H9 (cell line): Measurements from ENCODE around the gene KLK13. TPM values are rescaled to one million over a fixed set of nuclear protein-coding genes. Genes with fewer than 3 reads are reported as not detected.

Source experiments
- DNase-seq: peaks from one replicate; pipeline ENCODE4 v3.0.0-alpha.2; 2017
- H2AFZ ChIP-seq: one replicate; pipeline ENCODE4 v1.6.1; 2013; ENCODE audit warnings: mild to moderate bottlenecking, low read length, control low read depth, moderate library complexity
- H2AK5ac ChIP-seq: 2 replicates; pipeline ENCODE4 v1.6.1; 2013; ENCODE audit warnings: low read length, control low read depth, mixed read lengths; ENCODE audit not compliant: insufficient read length
- H2BK120ac ChIP-seq: one replicate; pipeline ENCODE4 v1.6.1; 2013; ENCODE audit warnings: low read depth, mild to moderate bottlenecking, low read length, control low read depth, inconsistent platforms; ENCODE audit not compliant: poor library complexity, severe bottlenecking
- H2BK12ac ChIP-seq: 2 replicates; pipeline ENCODE4 v1.6.1; 2013; ENCODE audit warnings: low read length, control low read depth, mixed read lengths, low read depth; ENCODE audit not compliant: insufficient read length
- H2BK15ac ChIP-seq: 2 replicates; pipeline ENCODE4 v1.6.1; 2013; ENCODE audit warnings: low read depth, low read length, control low read depth
- H2BK20ac ChIP-seq: one replicate; pipeline ENCODE4 v1.6.1; 2013; ENCODE audit warnings: low read depth, mild to moderate bottlenecking, low read length, control low read depth, inconsistent platforms; ENCODE audit not compliant: poor library complexity, severe bottlenecking
- H2BK5ac ChIP-seq: 2 replicates; pipeline ENCODE4 v1.6.1; 2013; ENCODE audit warnings: low read length, control low read depth, mixed read lengths; ENCODE audit not compliant: insufficient read length
- H3K14ac ChIP-seq: 2 replicates; pipeline ENCODE4 v1.6.1; 2013; ENCODE audit warnings: low read length, control low read depth; ENCODE audit not compliant: insufficient read depth
- H3K18ac ChIP-seq: 2 replicates; pipeline ENCODE4 v1.6.1; 2013; ENCODE audit warnings: low read depth, mild to moderate bottlenecking, mixed read lengths, low read length, control low read depth; ENCODE audit not compliant: insufficient read length
- H3K23ac ChIP-seq: 2 replicates; pipeline ENCODE4 v1.6.1; 2013; ENCODE audit warnings: low read length, control low read depth, mixed read lengths, low read depth; ENCODE audit not compliant: insufficient read length
- H3K23me2 ChIP-seq: 2 replicates; pipeline ENCODE4 v1.6.1; 2013; ENCODE audit warnings: low read depth, mild to moderate bottlenecking, mixed read lengths, low read length, control low read depth; ENCODE audit not compliant: insufficient read length, poor library complexity, severe bottlenecking
- H3K27ac ChIP-seq: 2 replicates; pipeline ENCODE4 v1.5.1; 2013; ENCODE audit warnings: low read length, control low read depth, mixed read lengths, low read depth; ENCODE audit not compliant: insufficient read length
- H3K27me3 ChIP-seq: 2 replicates; pipeline ENCODE4 v1.6.1; 2013; ENCODE audit warnings: low read length, control low read depth, inconsistent platforms; ENCODE audit not compliant: insufficient read depth
- H3K4ac ChIP-seq: 2 replicates; pipeline ENCODE4 v1.6.1; 2013; ENCODE audit warnings: low read depth, mild to moderate bottlenecking, control low read depth, inconsistent platforms, low read length, moderate library complexity
- H3K4me1 ChIP-seq: 2 replicates; pipeline ENCODE4 v1.6.1; 2013; ENCODE audit warnings: low read length, control low read depth, inconsistent platforms; ENCODE audit not compliant: insufficient read depth
- H3K4me2 ChIP-seq: 2 replicates; pipeline ENCODE4 v1.6.1; 2013; ENCODE audit warnings: low read length, control low read depth, mixed read lengths; ENCODE audit not compliant: insufficient read length, insufficient read depth
- H3K56ac ChIP-seq: 2 replicates; pipeline ENCODE4 v1.6.1; 2013; ENCODE audit warnings: low read depth, mild to moderate bottlenecking, mixed read lengths, low read length, control low read depth; ENCODE audit not compliant: insufficient read length
- H3K79me1 ChIP-seq: 2 replicates; pipeline ENCODE4 v1.6.1; 2013; ENCODE audit warnings: low read depth, mild to moderate bottlenecking, moderate library complexity, low read length, control low read depth, inconsistent platforms; ENCODE audit not compliant: insufficient read depth, poor library complexity, severe bottlenecking
- H3K79me2 ChIP-seq: 2 replicates; pipeline ENCODE4 v1.6.1; 2013; ENCODE audit warnings: low read length, control low read depth, inconsistent platforms; ENCODE audit not compliant: insufficient read depth
- H3K9ac ChIP-seq: 2 replicates; pipeline ENCODE4 v1.6.1; 2013; ENCODE audit warnings: low read length, control low read depth, mixed read lengths; ENCODE audit not compliant: insufficient read length; ENCODE audit errors: extremely low read depth
- H3K9me3 ChIP-seq: one replicate; pipeline ENCODE4 v1.6.1; 2013; ENCODE audit warnings: low read depth, low read length, inconsistent platforms; ENCODE audit not compliant: control insufficient read depth
- H3T11ph ChIP-seq: one replicate; pipeline ENCODE4 v1.6.1; 2013; ENCODE audit warnings: mild to moderate bottlenecking, low read length, control low read depth, inconsistent platforms
- H4K20me1 ChIP-seq: one replicate; pipeline ENCODE4 v1.6.1; 2013; ENCODE audit not compliant: control insufficient read depth, insufficient read length, insufficient read depth
- H4K5ac ChIP-seq: 2 replicates; pipeline ENCODE4 v1.6.1; 2013; ENCODE audit warnings: low read depth, mild to moderate bottlenecking, mixed read lengths, low read length, control low read depth; ENCODE audit not compliant: insufficient read length
- H4K8ac ChIP-seq: replicated peaks from 2 replicates; pipeline ENCODE4 v1.6.1; 2013; ENCODE audit warnings: low read length, control low read depth, mixed read lengths, low read depth; ENCODE audit not compliant: insufficient read length
- H4K91ac ChIP-seq: 2 replicates; pipeline ENCODE4 v1.6.1; 2013; ENCODE audit warnings: low read depth, mild to moderate bottlenecking, moderate library complexity, mixed read lengths, low read length, control low read depth; ENCODE audit not compliant: insufficient read length
- H3K27ac Mint-ChIP-seq, 3 experiments: 2 replicates in 2 of 3; 3 replicates in 1 of 3; pipeline ENCODE4 v1.8.0; 2020 to 2021; ENCODE audit warnings: mixed read lengths in 3 of 3, mild to moderate bottlenecking in 1 of 3, moderate library complexity in 1 of 3
- H3K27me3 Mint-ChIP-seq: 2 replicates; pipeline ENCODE4 v1.8.0; 2021; ENCODE audit warnings: low read depth, mild to moderate bottlenecking, moderate library complexity, mixed read lengths
- H3K36me3 Mint-ChIP-seq, 3 experiments: 2 replicates in 2 of 3; 3 replicates in 1 of 3; pipeline ENCODE4 v1.8.0; 2020 to 2021; ENCODE audit warnings: low read depth in 3 of 3, mixed read lengths in 3 of 3; ENCODE audit not compliant: insufficient read depth in 1 of 3
- H3K4me1 Mint-ChIP-seq, 2 experiments: 2 replicates each; pipeline ENCODE4 v1.8.0; 2020; ENCODE audit warnings: mixed read lengths in 2 of 2
- H3K4me3 Mint-ChIP-seq, 2 experiments: 2 replicates in 1 of 2; 3 replicates in 1 of 2; pipeline ENCODE4 v1.8.0; 2020 to 2021; ENCODE audit warnings: mild to moderate bottlenecking in 2 of 2, mixed read lengths in 2 of 2, moderate library complexity in 1 of 2
- H3K9me3 Mint-ChIP-seq, 2 experiments: 2 replicates in 1 of 2; 3 replicates in 1 of 2; pipeline ENCODE4 v1.8.0; 2020; ENCODE audit warnings: mild to moderate bottlenecking in 2 of 2, mixed read lengths in 2 of 2, moderate library complexity in 1 of 2
- WGBS: extraction: QIAGEN DNeasy Blood & Tissue Kit; methylation state at CpG from one replicate; pipeline ENCODE4 v1.1.7; 2013; ENCODE audit warnings: missing lambda C conversion rate, low lambda C conversion rate, mixed read lengths; ENCODE audit not compliant: insufficient read length; ENCODE audit errors: extremely low coverage; 5-methylcytosine and 5-hydroxymethylcytosine counted together
- total RNA-seq: library from RNA; stranded (reverse); gene quantifications from 2 replicates; pipeline ENCODE4 v1.2.1, GENCODE V29; 2021
- TF ChIP-seq, protein P1 (sequence below): fragments of 200-600 bp; sonication (generic); conservative IDR thresholded peaks from 3 replicates; pipeline ENCODE4 v1.8.0; 2021; ENCODE audit warnings: antibody characterized with exemption, mild to moderate bottlenecking

The KLK13 gene
- total RNA-seq, 1 experiment from 2014 or later: 4.2 TPM

DNA sequence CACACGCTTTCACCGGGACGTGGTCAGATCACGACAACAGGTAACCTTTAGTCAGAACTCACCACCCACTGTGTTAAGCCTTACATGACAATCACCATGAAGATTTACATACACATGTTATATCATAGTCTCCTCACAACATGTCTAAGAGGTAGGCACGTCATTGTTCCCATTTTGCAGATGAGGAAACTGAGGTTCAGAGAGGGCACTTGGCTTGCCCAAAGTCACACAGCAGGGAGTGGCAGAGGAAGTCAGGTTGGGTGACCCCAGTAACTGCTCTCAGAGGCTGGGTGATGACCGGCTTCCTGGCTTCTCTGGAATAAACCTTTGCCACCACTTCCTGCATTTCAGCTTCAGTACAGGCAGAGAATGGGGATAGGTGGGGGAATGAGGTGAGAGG, 50.6 kb downstream of the KLK13 start:
- Histone ChIP-seq H3K79me2 (no peaks in the 10 kb centered on the region), H2BK15ac (no peak overlapping the region), H3K18ac (no peak overlapping the region), H3K14ac (no peak overlapping the region), H3K23me2 (peaks cover 13% of the 10 kb centered on the region), H4K8ac (no peak overlapping the region), H3K27me3 (no peaks in the 10 kb centered on the region; the same call in 1 of the 2 replicates), H2AFZ (no peak overlapping the region), H3K4me2 (no peak overlapping the region), H4K20me1 (no peaks in the 10 kb centered on the region), H2BK120ac (no peak overlapping the region), H2BK5ac (no peak overlapping the region), H3K9me3 (no peaks in the 10 kb centered on the region), H3T11ph (no peak overlapping the region), H3K23ac (no peak overlapping the region), H2AK5ac (no peak overlapping the region), H3K4me1 (no peaks in the 10 kb centered on the region), H3K9ac (no peak overlapping the region), H3K27ac (no peak overlapping the region), H4K5ac (no peak overlapping the region), H4K91ac (no peak overlapping the region), H3K79me1 (no peaks in the 10 kb centered on the region), H2BK12ac (no peak overlapping the region), H2BK20ac (no peak overlapping the region), H3K4ac (no peak overlapping the region), H3K56ac (no peak overlapping the region)
- H3K36me3 Mint-ChIP-seq: peaks cover 0 to 2% (median 0%) of the 10 kb centered on the region in 3 experiments; a peak in 2 of 7 replicates
- TF ChIP-seq, protein P1, sequence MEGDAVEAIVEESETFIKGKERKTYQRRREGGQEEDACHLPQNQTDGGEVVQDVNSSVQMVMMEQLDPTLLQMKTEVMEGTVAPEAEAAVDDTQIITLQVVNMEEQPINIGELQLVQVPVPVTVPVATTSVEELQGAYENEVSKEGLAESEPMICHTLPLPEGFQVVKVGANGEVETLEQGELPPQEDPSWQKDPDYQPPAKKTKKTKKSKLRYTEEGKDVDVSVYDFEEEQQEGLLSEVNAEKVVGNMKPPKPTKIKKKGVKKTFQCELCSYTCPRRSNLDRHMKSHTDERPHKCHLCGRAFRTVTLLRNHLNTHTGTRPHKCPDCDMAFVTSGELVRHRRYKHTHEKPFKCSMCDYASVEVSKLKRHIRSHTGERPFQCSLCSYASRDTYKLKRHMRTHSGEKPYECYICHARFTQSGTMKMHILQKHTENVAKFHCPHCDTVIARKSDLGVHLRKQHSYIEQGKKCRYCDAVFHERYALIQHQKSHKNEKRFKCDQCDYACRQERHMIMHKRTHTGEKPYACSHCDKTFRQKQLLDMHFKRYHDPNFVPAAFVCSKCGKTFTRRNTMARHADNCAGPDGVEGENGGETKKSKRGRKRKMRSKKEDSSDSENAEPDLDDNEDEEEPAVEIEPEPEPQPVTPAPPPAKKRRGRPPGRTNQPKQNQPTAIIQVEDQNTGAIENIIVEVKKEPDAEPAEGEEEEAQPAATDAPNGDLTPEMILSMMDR: no peak
- peak overlapping the region in 1 of 3 experiments; percentile 40; a peak in 1 of 7 replicates for H3K27ac Mint-ChIP-seq
- H3K4me3 Mint-ChIP-seq: no peak overlapping the region
- H3K4me1 Mint-ChIP-seq: peaks cover 4 to 17% of the 10 kb centered on the region in 2 experiments
- no CpG with 5 or more reads among the region's 6 CpGs for WGBS
- H3K9me3 Mint-ChIP-seq: peaks cover 0 to 13% of the 10 kb centered on the region in 2 experiments; a peak in 4 of 5 replicates
- H3K27me3 Mint-ChIP-seq: peaks cover 74% of the 10 kb centered on the region
- no peak for DNase-seq
